ENCODE measurements around the gene PANK2.

DNA sequence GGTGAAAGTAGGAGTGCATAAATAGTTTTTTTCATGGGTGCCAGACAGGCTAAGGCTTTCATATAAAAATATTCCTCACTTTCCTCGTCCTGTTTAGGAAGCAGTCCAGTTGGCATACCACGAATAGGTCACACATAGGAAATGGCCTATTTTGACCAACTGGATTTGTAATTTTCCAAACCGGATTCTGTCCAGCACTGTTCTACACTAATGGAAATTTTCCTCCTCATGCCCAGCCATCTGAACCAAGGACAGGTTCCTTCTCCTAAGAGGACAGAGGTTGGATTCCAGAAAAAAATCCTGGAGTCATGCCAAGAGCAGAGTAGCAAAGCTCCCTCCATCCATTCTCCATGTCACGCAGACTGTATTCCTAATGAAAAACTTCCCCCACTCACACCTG lies 43.1 kb downstream of the PANK2 start:
- TF ChIP-seq POLR2A (IDR thresholded peaks at IDR 0.05; ENCODE audit: low read length) (no peak), GATA1 (IDR thresholded peaks at IDR 0.05; ENCODE audit: low read depth, low read length) (no peak)

Data from erythroblast (primary cell).